ENCODE measurements around the gene MVD.

- TF ChIP-seq POLR2A (IDR thresholded peaks at IDR 0.05) (no peak), CTCF (IDR thresholded peaks at IDR 0.05) (no peak), POLR2AphosphoS5 (IDR thresholded peaks at IDR 0.05) (no peak), EP300 (IDR thresholded peaks at IDR 0.05) (no peak)
Measured at GRCh38 chr16:88639231-88640038, 23.5 kb downstream of the MVD start.
